Right hindlimb (tissue), 1 donor: Measurements from ENCODE around the gene RERE.

Source experiments
- DNase-seq: peaks from one replicate; pipeline ENCODE4 v3.0.0-alpha.2; 2018

Gene RERE

GRCh38 chr1:8563944-8564537 lies 253.4 kb downstream of the RERE start:
- DNase-seq: no peak

DNA sequence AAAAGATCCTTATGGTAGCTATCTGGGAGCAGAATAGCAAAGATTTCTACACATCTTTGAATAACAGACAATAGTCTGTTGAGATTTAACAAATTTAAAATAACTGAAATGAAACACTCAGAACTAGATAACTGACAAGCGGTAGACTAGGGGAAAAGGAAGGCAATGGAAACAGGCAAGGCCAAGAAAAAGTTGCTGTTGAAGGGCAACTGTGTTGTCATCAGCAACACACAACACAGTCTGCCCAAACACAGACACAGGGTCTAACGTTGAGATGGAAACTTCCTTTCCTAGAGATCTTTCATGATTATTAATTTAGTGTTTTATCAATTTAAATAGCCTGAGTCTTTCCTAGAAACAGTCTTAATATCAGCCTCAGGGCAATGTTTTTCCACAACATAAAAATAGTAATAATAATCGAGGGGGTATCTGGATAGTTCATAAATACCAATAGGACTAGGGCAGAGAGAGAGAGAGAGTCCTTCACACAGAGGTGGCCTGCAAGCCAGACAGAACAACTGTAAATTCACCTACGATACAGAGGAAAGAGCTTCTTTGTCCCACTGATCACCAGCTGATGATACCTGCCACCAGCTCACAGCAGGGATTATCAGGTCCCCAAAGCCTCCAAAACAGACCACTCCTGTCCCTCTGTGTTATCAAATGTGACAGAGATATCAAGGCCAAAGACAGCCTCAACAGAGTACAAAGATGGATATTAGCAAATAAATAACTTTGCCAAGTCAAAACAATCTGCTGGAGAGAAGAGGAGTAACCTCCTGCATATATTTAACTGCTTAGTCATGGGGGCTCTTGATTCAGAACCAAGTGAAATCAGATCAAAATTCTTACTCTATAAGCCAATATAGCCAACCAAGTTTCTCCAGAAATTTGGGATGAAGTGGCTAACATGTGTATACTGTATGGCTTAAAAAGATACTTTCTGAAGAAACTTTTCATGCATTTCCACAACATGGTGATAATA lies 254.3 kb downstream of the RERE start:
- no peak for DNase-seq

GRCh38 chr1:8562222-8562621 lies 255.2 kb downstream of the RERE start:
- no peak for DNase-seq

GRCh38 chr1:8560611-8561544 lies 256.6 kb downstream of the RERE start:
- DNase-seq: no peak

- no peak for DNase-seq
These were observed 257.4 kb downstream of the RERE start for GRCh38 chr1:8560035-8560434.

DNA sequence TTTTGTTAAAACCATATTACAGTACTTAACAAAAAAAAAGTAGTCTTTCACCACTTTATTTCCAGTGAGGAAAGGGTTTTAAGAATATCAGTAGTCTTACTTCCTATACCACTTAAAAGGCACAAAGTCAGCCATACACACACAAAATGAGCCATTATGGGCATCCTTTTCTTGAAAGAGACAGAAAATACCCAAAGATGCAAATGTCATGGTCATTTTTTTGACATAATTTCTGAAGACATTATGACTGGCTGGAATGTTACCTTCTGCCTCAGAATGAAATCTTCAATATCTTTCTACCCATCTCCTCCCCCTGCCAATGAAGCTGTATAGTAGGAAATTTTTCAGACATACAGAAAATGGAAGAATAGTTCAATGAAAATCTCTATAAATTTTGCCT lies 261.9 kb downstream of the RERE start:
- DNase-seq: no peak

DNA sequence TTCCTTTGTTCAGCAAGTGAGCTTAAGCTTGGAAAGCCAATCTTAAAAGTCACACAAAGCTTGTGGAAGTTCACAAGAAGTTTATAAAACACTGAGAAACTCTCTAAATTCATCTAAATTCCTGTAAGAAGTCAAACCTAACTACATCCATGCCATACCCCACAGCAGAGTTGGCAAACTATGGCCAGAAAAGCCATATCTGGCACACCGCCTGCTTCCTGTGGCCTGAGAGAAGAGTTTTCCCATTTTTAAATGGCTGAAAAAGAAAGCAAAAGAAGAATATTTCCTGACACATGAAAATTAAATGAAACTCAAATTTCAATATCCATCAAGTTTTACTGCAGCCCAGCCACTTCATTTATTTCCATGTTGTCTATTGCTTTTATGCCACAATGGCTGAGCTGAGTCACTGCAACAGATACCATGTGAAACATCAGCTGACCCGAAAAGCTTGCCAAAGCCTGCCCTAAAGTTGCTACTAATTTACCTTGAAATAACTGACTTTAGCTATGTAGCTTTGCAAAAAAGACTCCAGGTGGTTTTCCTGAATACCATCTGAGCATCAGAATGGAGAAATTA lies 262.4 kb downstream of the RERE start:
- DNase-seq: no peak

DNA sequence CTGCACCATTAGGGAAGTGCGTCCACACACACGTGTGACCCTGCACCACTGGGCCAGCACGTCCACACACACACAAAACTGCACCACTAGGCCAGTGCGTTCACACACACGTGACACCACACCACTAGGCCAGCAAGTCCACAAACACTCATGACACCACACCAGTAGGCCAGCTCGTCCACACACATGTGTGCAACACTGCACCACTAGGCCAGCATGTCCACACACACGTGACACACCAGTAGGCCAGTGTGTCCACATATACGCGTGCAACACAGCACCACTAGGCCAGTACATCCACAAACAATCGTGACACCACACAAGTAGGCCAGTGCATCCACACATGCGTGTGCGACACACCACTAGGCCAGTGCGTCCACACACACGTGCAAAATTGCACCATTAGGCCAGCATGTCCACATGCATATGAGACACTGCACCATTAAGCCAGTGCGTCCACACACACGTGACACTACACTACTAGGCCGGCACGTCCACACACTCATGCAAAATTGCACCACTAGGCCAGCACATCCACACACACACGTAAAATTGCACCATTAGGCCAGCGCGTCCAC lies 264.5 kb downstream of the RERE start:
- DNase-seq: no peak

GRCh38 chr1:8551613-8552489 lies 265.6 kb downstream of the RERE start:
- no peak for DNase-seq

GRCh38 chr1:8551057-8551456 lies 266.4 kb downstream of the RERE start:
- DNase-seq: no peak

DNA sequence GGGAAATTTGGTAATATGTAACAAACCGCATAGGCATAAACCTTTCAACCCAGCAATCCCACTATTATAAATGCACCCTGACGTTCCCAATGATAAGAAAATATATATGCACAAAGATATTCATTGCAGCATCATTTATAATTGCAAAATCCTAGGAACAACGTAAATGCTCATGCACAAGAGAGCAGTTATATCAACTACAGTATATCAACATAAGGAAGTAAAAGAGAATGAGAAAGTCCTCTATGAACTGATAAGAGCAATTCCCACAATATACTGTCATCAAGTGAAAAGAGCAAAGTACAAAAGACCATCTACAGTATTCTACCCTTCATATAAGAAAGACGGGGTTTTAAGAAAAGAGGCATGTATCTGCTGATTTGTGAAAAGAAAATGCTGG lies 269.6 kb downstream of the RERE start:
- DNase-seq: no peak

DNA sequence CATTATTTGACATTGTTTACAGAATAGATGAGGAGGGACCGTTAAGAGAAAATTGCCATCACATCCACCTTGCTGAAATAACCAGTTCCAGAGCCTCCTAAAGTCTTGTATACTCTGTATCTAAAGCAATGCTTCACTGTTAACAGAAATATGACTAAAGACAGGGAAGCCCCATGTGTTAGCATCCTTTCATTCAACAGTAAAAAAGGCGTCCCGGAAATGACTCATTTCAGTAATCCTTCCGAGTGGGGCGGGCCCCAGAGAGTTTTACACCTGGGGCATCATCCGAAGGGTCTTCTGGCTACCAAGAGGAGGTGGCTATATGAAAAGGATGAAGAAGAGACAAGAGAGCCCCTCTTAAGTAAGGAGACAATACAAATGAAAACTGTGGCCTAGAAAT lies 272.4 kb downstream of the RERE start:
- DNase-seq: no peak

- no peak for DNase-seq
These were observed 272.8 kb downstream of the RERE start for GRCh38 chr1:8544644-8545043.

DNA sequence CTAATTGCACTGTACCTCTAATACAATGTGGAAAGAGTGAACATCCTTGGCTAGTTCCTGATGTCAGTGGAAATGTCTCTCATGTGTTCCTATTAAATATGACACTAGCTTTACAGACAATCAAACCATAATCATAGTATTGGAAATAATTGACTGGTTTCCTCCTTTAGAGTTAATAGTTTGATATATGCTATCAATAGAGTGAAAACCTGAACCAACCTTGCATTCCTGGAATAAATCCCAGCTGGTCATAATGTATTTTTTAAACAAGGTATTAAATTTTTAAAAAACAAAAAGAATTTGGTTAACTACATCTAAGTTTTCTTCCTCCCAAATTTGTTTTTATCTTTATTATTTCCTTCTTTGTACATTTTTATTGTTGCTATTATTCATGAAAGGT lies 273.5 kb downstream of the RERE start:
- DNase-seq: no peak

GRCh38 chr1:8541961-8542521 lies 275.4 kb downstream of the RERE start:
- DNase-seq: no peak

GRCh38 chr1:8540971-8541370 lies 276.5 kb downstream of the RERE start:
- no peak for DNase-seq

DNA sequence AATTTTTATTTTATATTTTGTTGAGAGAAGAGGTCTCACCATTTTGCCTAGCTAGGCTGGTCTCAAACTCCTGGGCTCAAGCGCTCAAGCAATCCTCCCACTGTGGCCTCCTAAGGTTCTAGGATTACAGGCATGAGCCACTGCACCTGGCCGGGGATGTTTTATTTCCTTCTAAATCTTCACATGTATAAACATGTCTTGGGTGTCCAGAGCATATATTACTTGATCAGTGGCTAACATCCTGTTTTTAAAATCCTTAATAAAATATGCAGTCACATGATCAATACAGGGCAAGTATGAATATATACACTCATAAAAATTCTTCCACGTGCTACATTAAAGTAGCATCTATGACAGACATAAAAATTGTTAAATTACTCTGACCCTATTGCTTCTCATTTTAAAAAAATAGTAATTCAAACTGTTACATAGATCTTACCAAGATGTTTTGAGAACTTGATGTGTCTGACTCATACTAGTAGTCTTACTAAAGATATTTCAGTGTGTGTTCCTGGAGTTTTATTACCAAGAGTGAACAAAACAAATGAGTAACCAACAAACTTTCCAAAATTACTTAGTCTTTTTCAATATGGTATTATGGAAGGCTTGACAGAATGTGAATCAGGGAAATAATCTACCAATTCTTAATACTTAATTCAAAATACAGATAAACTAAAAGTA lies 277.0 kb downstream of the RERE start:
- no peak for DNase-seq

DNA sequence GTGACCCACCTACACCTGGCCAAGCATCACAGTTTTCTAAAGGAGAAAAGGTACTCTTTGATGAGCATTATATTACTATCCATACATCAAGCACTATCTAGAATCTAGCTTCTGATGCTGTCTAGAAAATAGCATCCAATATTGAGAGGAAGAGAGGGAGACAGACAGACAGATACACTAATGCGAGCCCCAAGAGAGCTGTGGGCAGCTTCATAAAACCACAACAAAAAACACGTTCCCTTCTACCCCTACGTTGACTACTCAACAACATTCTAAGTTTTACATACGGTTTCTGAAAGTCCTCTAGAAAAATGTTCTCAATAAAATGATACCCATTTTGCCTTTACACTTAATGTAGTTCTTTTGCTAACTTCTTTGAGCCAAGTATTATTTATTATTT lies 277.8 kb downstream of the RERE start:
- no peak for DNase-seq

GRCh38 chr1:8538502-8538901 lies 278.9 kb downstream of the RERE start:
- DNase-seq: no peak

GRCh38 chr1:8537991-8538390 lies 279.4 kb downstream of the RERE start:
- no peak for DNase-seq

DNA sequence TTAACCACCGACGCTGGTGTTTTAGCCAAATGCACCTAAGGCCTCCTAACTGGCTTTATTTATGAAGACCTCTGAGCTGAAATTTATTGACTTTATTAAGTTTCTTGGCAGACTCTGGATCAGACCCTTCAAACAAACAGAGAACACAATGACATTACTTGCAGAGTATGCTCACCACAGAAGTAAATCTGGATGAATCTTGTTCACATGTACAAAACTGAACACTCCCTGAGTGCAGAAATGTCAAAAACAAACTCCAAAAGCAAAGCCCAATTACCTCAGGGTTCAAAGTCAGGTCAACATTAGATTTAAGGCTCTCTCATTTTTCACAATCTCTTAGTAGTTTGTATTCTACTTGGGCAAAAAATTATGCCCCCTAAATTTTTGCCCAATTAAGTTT lies 280.9 kb downstream of the RERE start:
- no peak for DNase-seq
